OCI-LY1 (cell line): ENCODE data around the gene IPCEF1.

ENCODE experiments used
- H2AFZ ChIP-seq: fragments of 200-600 bp; sonication (generic), shearing (Covaris generic); 2 replicates; pipeline ENCODE4 v1.6.0; 2014; ENCODE audit warnings: antibody characterized with exemption, mild to moderate bottlenecking, low read length
- H3F3A ChIP-seq: fragments of 200-600 bp; sonication (generic), shearing (Covaris generic); 2 replicates; pipeline ENCODE4 v1.6.0; 2014; ENCODE audit warnings: mild to moderate bottlenecking, antibody characterized with exemption, low read length, moderate library complexity; ENCODE audit not compliant: insufficient read depth
- H3K27ac ChIP-seq: fragments of 200-600 bp; sonication (generic); 2 replicates; pipeline ENCODE4 v1.5.1; 2014; ENCODE audit warnings: low read length, mixed run types, mild to moderate bottlenecking, low read depth; ENCODE audit not compliant: poor library complexity, severe bottlenecking
- H3K27me3 ChIP-seq: fragments of 200-600 bp; sonication (generic); 2 replicates; pipeline ENCODE4 v1.6.0; 2014; ENCODE audit warnings: antibody characterized with exemption, mild to moderate bottlenecking, low read length, moderate library complexity; ENCODE audit not compliant: insufficient read depth
- H3K36me3 ChIP-seq: fragments of 200-600 bp; sonication (generic); 2 replicates; pipeline ENCODE4 v1.6.1; 2014; ENCODE audit warnings: mild to moderate bottlenecking, antibody characterized with exemption, low read length, moderate library complexity, mixed read lengths; ENCODE audit not compliant: insufficient read depth
- H3K4me1 ChIP-seq: fragments of 200-600 bp; sonication (generic); 2 replicates; pipeline ENCODE4 v1.5.1; 2014; ENCODE audit warnings: mild to moderate bottlenecking, low read length, moderate library complexity; ENCODE audit not compliant: insufficient read depth, severe bottlenecking
- H3K4me2 ChIP-seq: fragments of 200-600 bp; sonication (generic), shearing (Covaris generic); 2 replicates; pipeline ENCODE4 v1.6.1; 2014; ENCODE audit warnings: low read length
- H3K4me3 ChIP-seq: fragments of 200-600 bp; sonication (generic); 2 replicates; pipeline ENCODE4 v1.5.1; 2014; ENCODE audit warnings: low read length, low read depth, mild to moderate bottlenecking, mixed read lengths; ENCODE audit not compliant: poor library complexity, severe bottlenecking
- H3K79me2 ChIP-seq: fragments of 200-600 bp; shearing (Covaris generic); 2 replicates; pipeline ENCODE4 v1.6.1; 2016; ENCODE audit warnings: mixed run types, low read length, mixed read lengths; ENCODE audit not compliant: insufficient read depth
- H3K9ac ChIP-seq: fragments of 200-600 bp; sonication (generic), shearing (Covaris generic); 2 replicates; pipeline ENCODE4 v1.6.1; 2014; ENCODE audit warnings: mild to moderate bottlenecking, low read length, mixed read lengths
- H3K9me2 ChIP-seq: fragments of 200-600 bp; sonication (generic), shearing (Covaris generic); 2 replicates; pipeline ENCODE4 v1.6.1; 2014; ENCODE audit warnings: low read depth, mild to moderate bottlenecking, low read length, mixed read lengths
- H3K9me3 ChIP-seq: fragments of 200-600 bp; shearing (Covaris generic); 2 replicates; pipeline ENCODE4 v1.6.1; 2014; ENCODE audit warnings: low read length, mixed read lengths
- H4K20me1 ChIP-seq: fragments of 200-600 bp; sonication (generic), shearing (Covaris generic); 2 replicates; pipeline ENCODE4 v1.6.0; 2016; ENCODE audit warnings: mild to moderate bottlenecking, low read length; ENCODE audit not compliant: insufficient read depth
- CTCF ChIP-seq: fragments of 200-600 bp; sonication (generic), shearing (Covaris generic); IDR thresholded peaks from 2 replicates; pipeline ENCODE4 v1.5.1; 2017; ENCODE audit warnings: mild to moderate bottlenecking, antibody characterized with exemption, low read length, moderate library complexity, mixed read lengths
- EZH2 ChIP-seq: fragments of 200-600 bp; sonication (generic), shearing (Covaris generic); IDR thresholded peaks from 2 replicates; pipeline ENCODE4 v1.8.0; 2017; ENCODE audit warnings: borderline replicate concordance, mixed run types, mild to moderate bottlenecking, antibody characterized with exemption, low read length, moderate library complexity, mixed read lengths

The IPCEF1 gene

GRCh38 chr6:154268486-154268885, 88.1 kb downstream of the IPCEF1 start:
- Histone ChIP-seq H4K20me1 (no peaks in the 10 kb centered on the region), H3K4me1 (no peaks in the 10 kb centered on the region), H3K4me2 (no peak overlapping the region), H2AFZ (no peak overlapping the region), H3K9me2 (no peaks in the 10 kb centered on the region), H3K27me3 (no peaks in the 10 kb centered on the region), H3K27ac (no peak overlapping the region), H3K4me3 (no peak overlapping the region), H3F3A (no peaks in the 10 kb centered on the region), H3K9me3 (no peaks in the 10 kb centered on the region), H3K9ac (no peak overlapping the region), H3K79me2 (no peaks in the 10 kb centered on the region), H3K36me3 (no peaks in the 10 kb centered on the region)
- TF ChIP-seq CTCF (no peak), EZH2 (no peak)

- Histone ChIP-seq H3K79me2 (no peaks in the 10 kb centered on the region), H3K4me2 (no peak overlapping the region), H3F3A (no peaks in the 10 kb centered on the region), H3K4me1 (no peaks in the 10 kb centered on the region), H3K9ac (no peak overlapping the region), H4K20me1 (no peaks in the 10 kb centered on the region), H3K27me3 (no peaks in the 10 kb centered on the region), H3K9me3 (no peaks in the 10 kb centered on the region), H3K36me3 (no peaks in the 10 kb centered on the region), H2AFZ (no peak overlapping the region), H3K9me2 (no peaks in the 10 kb centered on the region), H3K27ac (no peak overlapping the region), H3K4me3 (no peak overlapping the region)
- TF ChIP-seq EZH2: no peak
- TF ChIP-seq CTCF: no peak
Measured at GRCh38 chr6:154267508-154268106, 89.0 kb downstream of the IPCEF1 start.

- Histone ChIP-seq H3F3A (no peaks in the 10 kb centered on the region), H3K27ac (no peak overlapping the region), H3K27me3 (no peaks in the 10 kb centered on the region), H3K36me3 (no peaks in the 10 kb centered on the region), H4K20me1 (no peaks in the 10 kb centered on the region), H3K4me2 (no peak overlapping the region), H3K9ac (no peak overlapping the region), H3K9me2 (no peaks in the 10 kb centered on the region), H2AFZ (no peak overlapping the region), H3K9me3 (no peaks in the 10 kb centered on the region), H3K4me3 (no peak overlapping the region), H3K4me1 (no peaks in the 10 kb centered on the region), H3K79me2 (no peaks in the 10 kb centered on the region)
- TF ChIP-seq CTCF (no peak), EZH2 (no peak)
Measured at GRCh38 chr6:154266560-154267099, 90.0 kb downstream of the IPCEF1 start.
